Heart left ventricle (tissue), 16 donors: ENCODE measurements around the gene PLCB2. TPM values are rescaled to one million over a fixed set of nuclear protein-coding genes. Genes with fewer than 3 reads are reported as not detected.

ENCODE experiments used
- ATAC-seq, 4 donors: fragments of 200-7000 bp; cut with Tn5 transposase; one replicate each; pipeline ENCODE4 v1.9.1; 2020 to 2022; ENCODE audit warnings: moderate library complexity in 4 of 4, mild to moderate bottlenecking in 3 of 4, moderate number of reproducible peaks in 1 of 4
- DNase-seq, 5 donors: peaks; one replicate each; pipeline ENCODE4 v3.0.0-alpha.2; 2020
- H3K27ac ChIP-seq, 12 donors: fragments of 200-600 bp; sonication (generic) in 4 of 12; one replicate each; pipeline versions ENCODE4 v1.5.0 to v1.8.0; 2016 to 2022; ENCODE audit warnings: mild to moderate bottlenecking in 2 of 12
- H3K27me3 ChIP-seq, 9 donors: fragments of 200-600 bp; sonication (generic) in 2 of 9; one replicate each; pipeline versions ENCODE4 v1.5.1 to v1.8.0; 2016 to 2022; ENCODE audit warnings: mild to moderate bottlenecking in 3 of 9
- H3K36me3 ChIP-seq, 9 donors: fragments of 200-600 bp; sonication (generic) in 2 of 9; one replicate each; pipeline versions ENCODE4 v1.5.0 to v1.8.0; 2018 to 2022; ENCODE audit warnings: mild to moderate bottlenecking in 2 of 9
- H3K4me1 ChIP-seq, 12 donors: fragments of 200-600 bp; sonication (generic) in 4 of 12; one replicate each; pipeline versions ENCODE4 v1.5.0 to v1.8.0; 2016 to 2022; ENCODE audit warnings: mild to moderate bottlenecking in 3 of 12
- H3K4me3 ChIP-seq, 12 donors: fragments of 200-600 bp; sonication (generic) in 4 of 12; one replicate each; pipeline versions ENCODE4 v1.5.0 to v1.8.0; 2017 to 2022; ENCODE audit warnings: mild to moderate bottlenecking in 9 of 12, moderate library complexity in 4 of 12
- H3K9me3 ChIP-seq, 12 donors: fragments of 200-600 bp; sonication (generic) in 4 of 12; one replicate each; pipeline versions ENCODE4 v1.5.0 to v1.8.0; 2016 to 2022; ENCODE audit warnings: mild to moderate bottlenecking in 1 of 12
- POLR2A ChIP-seq, 2 donors: fragments of 450-650 bp; IDR thresholded peaks; one replicate each; pipeline ENCODE4 v1.6.1; 2017; ENCODE audit warnings: antibody characterized with exemption in 2 of 2, mild to moderate bottlenecking in 2 of 2, moderate library complexity in 2 of 2
- WGBS, 4 donors: extraction: QIAGEN DNeasy Blood & Tissue Kit in 2 of 4; methylation state at CpG; one replicate each; pipeline versions ENCODE4 v1.1.5 to v1.1.7; 2013 to 2018; 5-methylcytosine and 5-hydroxymethylcytosine counted together
- intact Hi-C, 10 donors: fragments of 100-400 bp; cut with DNase I; formaldehyde crosslinking; loops; one replicate each; pipeline versions ENCODE4 v1.11.1 to v1.14.2; 2022
- polyA plus RNA-seq, 2 donors: library from polyadenylated mRNA; stranded (reverse); fragments of 200-250 nt; gene quantifications; one replicate each; pipeline ENCODE4 v1.2.3, GENCODE V29; 2013
- total RNA-seq, 9 donors: library from RNA; depleted of rRNA in 2 of 9; stranded (reverse); fragments of >200 nt in 2 of 9; fragmentation: NEBNext Ultra II Directional in 3 of 9; extraction: Animal tissue kit (Norgen Biotek cat#: 25700) in 3 of 9; gene quantifications; one replicate each; pipeline versions ENCODE4 v1.1.0 to v1.2.4, GENCODE V29; 2016 to 2023
- TF ChIP-seq, protein P1 (sequence below), 12 donors: fragments of 200-600 bp; sonication (generic) in 4 of 12; IDR thresholded peaks; one replicate each; pipeline versions ENCODE4 v1.5.0 to v1.8.0; 2018 to 2022; ENCODE audit warnings: antibody characterized with exemption in 12 of 12, mild to moderate bottlenecking in 5 of 12
- donor health status: ischemic (EF 13 %, LVEDD 7.1; RV severe dilation, severe dysfunction).
- donor health status: healthy with polysubstance abuse.
- donor health status: DM: no; HTN: yes; CAD: no.
- donor health status: DM: no; HTN: no; CAD: no.
- donor health status: ischemic (EF 25% LVEDD 6.9; RV normal size, moderate dysfunction).
- donor health status: ischemic (EF 25% LVEDD 5.7; RV mildly dilated, moderate dysfunction).
- donor health status: healthy.
- donor health status: DM: yes; HTN: yes; CAD: no.
- donor health status: ischemic (EF 35%, LVEDD 5.7; RV mildly dilated, moderate dysfunction).
- donor health status: nonischemic (EF 11% LVEDD 7.7; RV severe dilation, severe dysfunction).
- donor health status: DM: yes; HTN: yes; CAD: no.
- donor health status: PGD.
- donor health status: ischemic (EF 29% LVEDD 5.4; RV normal size, mild dysfunction).
- donor health status: nonischemic (EF 23%, LVEDD 6.1; RV moderate dilation, normal function).

PLCB2 gene
- total and polyA plus RNA-seq, 11 donors: 1.6 to 46.2 (median 4.8) TPM

DNA sequence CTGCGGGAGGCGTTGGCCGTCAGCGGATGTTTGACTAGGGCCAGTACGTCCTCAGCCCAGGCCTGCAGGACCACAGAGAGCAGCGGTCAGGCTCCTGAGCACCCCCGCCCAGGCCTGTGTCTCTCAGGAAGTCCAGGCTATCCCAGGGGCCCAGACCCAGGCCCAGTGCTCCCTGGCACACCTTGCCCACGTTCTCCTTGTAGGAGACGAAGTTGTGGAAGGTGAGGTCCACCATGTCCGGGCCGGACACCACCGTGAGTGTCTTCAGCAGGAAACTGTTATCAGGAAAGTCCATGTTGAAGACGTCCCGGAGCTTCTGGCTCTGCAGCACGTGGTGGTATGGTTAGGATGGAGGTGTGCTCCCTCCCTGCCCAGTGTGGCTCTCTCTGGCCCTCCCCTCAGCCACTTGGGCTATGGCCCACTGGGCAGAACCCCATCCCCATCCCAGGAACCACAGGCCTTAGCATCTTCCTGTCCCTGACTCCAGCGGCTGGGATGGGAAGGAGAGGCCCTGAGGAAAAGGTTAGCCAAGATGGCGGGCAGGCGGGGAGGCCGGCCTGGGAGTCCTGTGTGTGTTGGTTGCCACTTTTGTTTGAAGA is 5.3 kb downstream of the PLCB2 start:
- intact Hi-C loops: loop anchor here in 1 of 10 donors (2.0 kb wide), 1 partner anchor 18 kb away; no protein-coding TSS in a partner anchor
- H3K36me3 ChIP-seq: peaks cover 0 to 59% (median 0%) of the 10 kb centered on the region in 9 donors
- DNase-seq: peak in 1 of 5 donors; percentile 58
- 87 to 90% (median 90%) methylated on average over 12 to 19 of the region's 19 CpGs for WGBS, 4 donors
- peaks cover 0 to 13% (median 0%) of the 10 kb centered on the region in 12 donors for H3K9me3 ChIP-seq
- no peak for ATAC-seq
- TF ChIP-seq, protein P1, sequence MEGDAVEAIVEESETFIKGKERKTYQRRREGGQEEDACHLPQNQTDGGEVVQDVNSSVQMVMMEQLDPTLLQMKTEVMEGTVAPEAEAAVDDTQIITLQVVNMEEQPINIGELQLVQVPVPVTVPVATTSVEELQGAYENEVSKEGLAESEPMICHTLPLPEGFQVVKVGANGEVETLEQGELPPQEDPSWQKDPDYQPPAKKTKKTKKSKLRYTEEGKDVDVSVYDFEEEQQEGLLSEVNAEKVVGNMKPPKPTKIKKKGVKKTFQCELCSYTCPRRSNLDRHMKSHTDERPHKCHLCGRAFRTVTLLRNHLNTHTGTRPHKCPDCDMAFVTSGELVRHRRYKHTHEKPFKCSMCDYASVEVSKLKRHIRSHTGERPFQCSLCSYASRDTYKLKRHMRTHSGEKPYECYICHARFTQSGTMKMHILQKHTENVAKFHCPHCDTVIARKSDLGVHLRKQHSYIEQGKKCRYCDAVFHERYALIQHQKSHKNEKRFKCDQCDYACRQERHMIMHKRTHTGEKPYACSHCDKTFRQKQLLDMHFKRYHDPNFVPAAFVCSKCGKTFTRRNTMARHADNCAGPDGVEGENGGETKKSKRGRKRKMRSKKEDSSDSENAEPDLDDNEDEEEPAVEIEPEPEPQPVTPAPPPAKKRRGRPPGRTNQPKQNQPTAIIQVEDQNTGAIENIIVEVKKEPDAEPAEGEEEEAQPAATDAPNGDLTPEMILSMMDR (IDR thresholded peaks at IDR 0.05): no peak
- no peak for TF ChIP-seq POLR2A (IDR thresholded peaks at IDR 0.05)
- H3K27ac ChIP-seq: no peak overlapping the region
- H3K4me1 ChIP-seq: peaks cover 0 to 27% (median 6%) of the 10 kb centered on the region in 12 donors
- H3K4me3 ChIP-seq: no peak overlapping the region
- no peaks in the 10 kb centered on the region for H3K27me3 ChIP-seq

- DNase-seq: peak in 2 of 5 donors; percentile 38 to 56
- Histone ChIP-seq H3K27ac (peak overlapping the region in 5 of 12 donors; percentile 3 to 52 (median 37)), H3K4me3 (no peak overlapping the region), H3K36me3 (peaks cover 0 to 65% (median 0%) of the 10 kb centered on the region in 9 donors), H3K9me3 (peaks cover 0 to 13% (median 0%) of the 10 kb centered on the region in 12 donors), H3K27me3 (no peaks in the 10 kb centered on the region), H3K4me1 (peaks cover 0 to 27% (median 8%) of the 10 kb centered on the region in 12 donors)
- peak; percentile 38 to 67 (median 53) for ATAC-seq
- WGBS, 4 donors: 29 to 40% (median 36%) methylated on average over 12 of the region's 12 CpGs
- intact Hi-C loops: loop anchor here in 2 of 10 donors (1.0 to 2.0 kb wide), 2 partner anchors 16 to 17 kb away; no protein-coding TSS in a partner anchor
- TF ChIP-seq, protein P1 (IDR thresholded peaks at IDR 0.05): no peak
- no peak for TF ChIP-seq POLR2A (IDR thresholded peaks at IDR 0.05)
Measured at GRCh38 chr15:40301467-40302179, 6.1 kb downstream of the PLCB2 start.

GRCh38 chr15:40300771-40301170 is 7.0 kb downstream of the PLCB2 start:
- DNase-seq (peak in 1 of 5 donors; percentile 5), ATAC-seq (no peak)
- Histone ChIP-seq H3K4me3 (no peak overlapping the region), H3K9me3 (peaks cover 0 to 13% (median 0%) of the 10 kb centered on the region in 12 donors), H3K27ac (peak overlapping the region in 1 of 12 donors; percentile 52), H3K27me3 (no peaks in the 10 kb centered on the region), H3K36me3 (peaks cover 0 to 74% (median 0%) of the 10 kb centered on the region in 9 donors), H3K4me1 (peaks cover 0 to 26% (median 12%) of the 10 kb centered on the region in 12 donors)
- intact Hi-C loops: loop anchor here in 1 of 10 donors (1.0 kb wide), 1 partner anchor 15 kb away; no protein-coding TSS in a partner anchor
- 83 to 92% (median 87%) methylated on average over 2 of the region's 2 CpGs for WGBS, 4 donors
- no peak for TF ChIP-seq POLR2A (IDR thresholded peaks at IDR 0.05)
- TF ChIP-seq, protein P1 (IDR thresholded peaks at IDR 0.05): no peak

DNA sequence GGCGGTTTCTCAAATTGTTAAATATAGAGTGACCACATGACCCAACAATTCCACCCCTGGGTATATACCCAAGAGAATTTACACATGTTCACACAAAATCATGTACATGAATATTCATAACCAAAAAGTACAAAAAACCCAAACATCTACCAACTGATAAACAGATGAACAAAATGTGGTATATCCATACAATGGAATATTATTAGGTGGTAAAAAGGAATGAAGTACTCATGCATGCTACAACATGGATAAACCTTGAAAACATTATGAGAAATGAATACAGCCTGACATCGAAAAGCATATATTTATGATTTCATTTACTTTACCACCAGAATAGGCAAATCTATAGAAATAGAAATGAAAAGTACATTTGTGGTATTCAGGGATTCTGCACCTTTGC is 7.4 kb downstream of the PLCB2 start:
- intact Hi-C loops: no loop called here
- whole genome bisulfite sequencing, 4 donors: 95 to 96% (median 95%) methylated on average over 2 of the region's 2 CpGs
- no peaks in the 10 kb centered on the region for H3K27me3 ChIP-seq
- H3K9me3 ChIP-seq: peaks cover 0 to 13% (median 0%) of the 10 kb centered on the region in 12 donors
- ATAC-seq (no peak), DNase-seq (no peak)
- H3K4me1 ChIP-seq: peaks cover 0 to 30% (median 14%) of the 10 kb centered on the region in 12 donors
- H3K27ac ChIP-seq: no peak overlapping the region
- peaks cover 0 to 78% (median 0%) of the 10 kb centered on the region in 9 donors for H3K36me3 ChIP-seq
- no peak for TF ChIP-seq POLR2A (IDR thresholded peaks at IDR 0.05)
- TF ChIP-seq, protein P1 (IDR thresholded peaks at IDR 0.05): no peak
- no peak overlapping the region for H3K4me3 ChIP-seq
